Right ventricle myocardium inferior (tissue), 1 donor: ENCODE results near the gene CFAP73. TPM values are rescaled to one million over a fixed set of nuclear protein-coding genes. Genes with fewer than 3 reads are reported as not detected.
A peak's percentile ranks its signal among the peaks of the same experiment; 100 is the strongest.
"Not testable (repeated sequence)": the region's sequence is repeated elsewhere in the genome, so short reads cannot be mapped to it uniquely, and the experiment has no call there.

Source experiments
- ATAC-seq: fragments of 200-7000 bp; cut with Tn5 transposase; one replicate; pipeline ENCODE4 v1.9.1; 2020; ENCODE audit warnings: mild to moderate bottlenecking, moderate library complexity
- DNase-seq: peaks from one replicate; pipeline ENCODE4 v3.0.0; 2021; ENCODE audit errors: missing footprints
- intact Hi-C: fragments of 100-400 bp; cut with DNase I; formaldehyde crosslinking; loops from one replicate; pipeline ENCODE4 v1.11.0; 2022
- microRNA-seq: library from miRNA; unstranded; fragments of <30 nt; microRNA quantifications from one replicate; pipeline ENCODE4 v1.2.0, GENCODE V29; 2020
- total RNA-seq: library from RNA; stranded (reverse); fragmentation: NEBNext Ultra II Directional; extraction: Animal tissue kit (Norgen Biotek cat#: 25700); gene quantifications from one replicate; pipeline ENCODE4 v1.2.1, GENCODE V29; 2021
- donor health status: DM: no; HTN: yes; CAD: no; lungs with severe emphysema.

The CFAP73 gene
- total RNA-seq, 1 donor from 2014 or later: not detected

DNA sequence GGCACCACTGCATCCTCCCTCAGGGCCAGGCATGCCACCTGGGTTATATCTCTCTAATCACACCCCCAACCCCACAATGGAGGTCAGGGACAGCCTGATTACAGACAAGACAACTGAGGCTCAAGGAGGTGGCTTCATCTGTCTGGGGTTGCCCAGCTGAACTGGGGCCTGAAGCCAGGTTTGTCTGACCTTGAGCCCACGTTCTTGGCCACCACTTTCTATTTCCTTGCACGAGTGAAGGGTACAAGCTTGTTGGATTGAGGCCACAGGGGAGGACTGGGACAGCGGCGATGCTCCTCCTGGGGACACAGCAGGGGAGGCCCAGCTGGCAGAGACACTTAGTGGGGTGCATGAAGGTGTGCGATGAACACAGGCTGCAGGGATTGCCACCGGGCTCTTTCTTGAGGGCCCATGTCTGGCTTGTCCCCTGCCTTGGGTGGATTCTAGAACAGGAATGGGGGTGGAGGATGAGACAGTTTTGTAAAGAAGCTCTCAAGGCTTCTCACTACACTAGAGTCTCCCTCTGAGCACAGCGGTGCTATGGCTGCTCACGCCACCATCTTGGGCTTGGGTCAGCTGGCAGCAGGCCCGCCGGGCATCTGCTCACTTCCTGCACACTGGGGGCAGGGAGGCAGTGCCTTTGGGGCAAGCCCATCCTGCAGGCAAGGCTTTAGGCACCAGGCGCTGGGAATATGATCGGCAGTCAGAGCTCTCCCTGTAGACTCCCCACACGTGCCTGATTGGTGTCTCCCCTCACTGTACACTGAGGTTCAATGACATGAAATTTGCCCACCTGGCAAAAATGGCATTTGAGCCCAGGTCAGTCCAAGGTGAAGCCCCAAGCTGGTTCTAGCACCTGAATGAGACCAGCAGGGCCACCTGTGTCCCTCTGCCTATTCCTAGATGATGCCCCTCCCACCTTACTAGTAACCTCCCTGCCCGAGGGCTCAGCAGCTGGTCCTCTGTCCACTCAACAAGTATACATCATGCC lies 52.0 kb downstream of the CFAP73 start:
- DNase-seq (no peak), ATAC-seq (no peak)
- intact Hi-C loops: no loop called here

- intact Hi-C loops: no loop called here
- DNase-seq (no peak), ATAC-seq (no peak)
These were observed 53.0 kb downstream of the CFAP73 start for GRCh38 chr12:113202300-113203075.

DNA sequence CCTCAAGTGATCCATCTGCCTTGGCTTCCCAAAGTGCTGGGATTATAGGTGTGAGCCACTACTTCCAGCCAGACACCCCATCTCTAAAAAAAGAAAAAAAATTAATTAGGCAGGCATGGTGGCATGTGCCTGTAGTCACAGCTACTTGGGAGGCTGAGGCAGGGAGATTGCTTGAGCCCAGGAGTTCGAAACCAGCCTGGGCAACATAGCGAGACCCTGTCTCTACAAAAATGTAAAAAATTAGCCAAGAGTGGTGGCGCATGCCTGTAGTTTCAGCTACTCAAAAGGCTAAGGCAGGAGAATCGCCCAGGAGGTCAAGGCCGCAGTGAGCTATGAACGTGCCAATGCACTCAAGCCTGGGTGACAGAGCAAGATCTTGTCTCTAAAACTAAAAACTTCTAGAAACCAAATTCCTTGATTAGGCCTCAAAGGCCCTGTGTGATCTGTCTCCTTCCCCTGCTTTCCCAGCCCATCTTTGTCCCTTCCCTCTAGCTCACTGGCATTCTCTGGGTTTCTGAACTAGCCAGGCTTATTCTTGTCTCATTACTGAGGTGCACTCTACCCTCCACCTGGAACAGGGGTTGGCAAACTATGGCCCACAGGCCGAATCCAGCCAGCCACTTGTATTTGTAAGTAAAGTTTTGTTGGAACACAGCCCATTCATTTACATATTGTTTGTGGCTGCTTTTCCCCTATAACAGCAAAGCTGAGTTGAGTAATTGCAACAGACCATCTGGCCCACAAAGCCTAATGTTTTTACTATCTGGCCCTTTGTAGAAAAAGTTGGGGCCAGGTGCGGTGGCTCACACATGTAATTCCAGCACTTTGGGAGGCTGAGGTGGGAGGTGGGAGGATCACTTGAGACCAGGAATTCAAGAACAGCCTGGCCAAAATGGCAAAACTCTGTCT lies 54.6 kb downstream of the CFAP73 start:
- no peak for ATAC-seq
- intact Hi-C loops: no loop called here
- DNase-seq: no peak

DNA sequence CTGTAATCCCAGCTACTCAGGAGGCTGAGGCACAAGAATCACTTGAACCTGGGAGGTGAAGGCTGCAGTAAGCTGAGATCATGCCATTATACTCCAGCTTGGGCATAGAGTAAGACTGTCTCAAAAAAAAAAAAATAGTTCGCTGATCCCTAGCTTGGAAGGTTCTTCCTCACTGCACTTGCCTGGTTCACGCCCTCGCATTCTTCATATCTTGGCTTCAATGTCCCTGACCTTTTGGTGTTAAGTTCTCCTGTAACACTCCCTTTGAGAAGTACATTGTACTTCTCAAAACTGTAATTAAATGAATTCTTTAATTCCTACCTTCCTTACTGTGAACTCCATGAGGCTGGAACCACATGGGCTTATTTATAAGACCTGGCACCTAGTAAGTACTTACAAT lies 55.3 kb downstream of the CFAP73 start:
- intact Hi-C loops: no loop called here
- DNase-seq: no peak
- no peak for ATAC-seq

GRCh38 chr12:113206802-113207201 lies 57.3 kb downstream of the CFAP73 start:
- intact Hi-C loops, DNase-seq, ATAC-seq: not testable (repeated sequence)

DNA sequence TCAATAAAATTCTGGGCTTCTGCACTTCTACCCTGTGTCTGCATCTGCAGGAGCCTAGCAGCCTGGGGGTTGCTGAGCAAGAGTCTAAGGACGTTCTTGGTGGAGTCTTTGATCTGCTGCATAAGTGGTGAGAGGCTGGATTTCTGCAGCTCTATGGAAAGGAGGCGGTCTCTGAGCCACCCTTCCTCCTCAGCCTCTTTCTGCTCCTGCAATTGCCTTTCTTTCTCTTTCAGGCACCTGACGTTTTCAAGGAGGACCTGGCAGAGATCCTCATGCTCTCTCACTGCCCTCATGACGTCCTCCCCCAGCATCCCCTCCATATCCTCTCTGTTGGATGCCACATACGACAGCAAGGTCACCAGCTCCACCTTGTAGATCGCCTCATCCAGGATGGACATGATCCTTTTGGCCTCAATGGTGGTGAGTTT lies 58.1 kb downstream of the CFAP73 start:
- intact Hi-C loops: no loop called here
- ATAC-seq: no peak
- DNase-seq: no peak

DNA sequence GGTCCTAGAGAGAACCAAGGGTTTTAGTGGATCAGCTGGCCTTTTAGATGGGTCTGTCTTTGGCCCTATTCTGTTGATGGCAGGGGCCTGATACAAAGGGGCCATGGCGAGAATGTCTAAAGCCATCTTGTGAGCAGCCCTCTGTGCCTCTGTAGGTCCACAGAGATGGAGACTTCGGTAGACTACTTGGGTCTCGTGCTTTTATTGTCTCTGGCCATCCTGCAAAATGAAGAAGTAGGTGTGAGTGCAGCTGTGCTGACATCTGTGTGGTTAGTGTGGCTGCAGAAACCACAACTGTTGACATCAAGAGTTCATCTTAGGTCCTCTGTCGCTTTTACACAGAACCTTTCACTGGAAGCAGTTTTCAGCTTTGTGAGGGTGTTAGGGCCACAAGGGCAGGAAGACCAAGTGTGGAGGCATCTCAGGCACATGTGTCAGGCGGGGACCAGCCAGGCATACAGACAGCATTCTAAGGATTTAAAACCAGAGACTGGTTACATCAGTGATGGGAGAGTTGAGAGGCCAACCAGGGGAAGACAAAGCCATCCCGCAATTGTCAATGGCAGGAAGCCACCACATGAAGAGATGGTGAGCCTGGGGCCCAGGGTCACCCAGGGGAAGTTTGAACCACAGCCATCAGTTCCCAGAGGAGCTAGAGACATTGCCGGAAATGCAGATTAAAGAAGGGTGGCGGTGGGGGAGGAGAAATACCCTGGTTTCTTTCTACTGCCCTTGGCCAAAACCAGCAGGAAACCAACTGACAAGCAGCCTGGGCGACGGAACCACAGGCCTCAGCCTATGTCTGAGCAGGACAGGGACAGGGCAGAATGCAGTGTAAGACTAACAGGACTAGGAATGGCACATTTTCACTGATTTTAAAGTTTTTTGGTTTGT lies 58.8 kb downstream of the CFAP73 start:
- ATAC-seq (peak; percentile 83), DNase-seq (peak; percentile 58)
- intact Hi-C loops: no loop called here

Small RNA genes within 50 kb of the gene (microRNA-seq; reads per million reads assigned to microRNA genes)
- not detected for gene MIR7106

Other genes starting within 250 kb of the CFAP73 start
- gene OAS1, start 242.8 kb upstream of the CFAP73 start, total RNA-seq: 6.1 TPM
- gene OAS3, start 211.2 kb upstream of the CFAP73 start, total RNA-seq: 5.7 TPM
- gene OAS2, start 171.2 kb upstream of the CFAP73 start, total RNA-seq: 5.0 TPM
- 3.7 TPM for gene DTX1, start 93.0 kb upstream of the CFAP73 start, total RNA-seq
- gene RASAL1, start 14.0 kb upstream of the CFAP73 start, total RNA-seq: not detected
- gene DDX54, start 35.8 kb downstream of the CFAP73 start, total RNA-seq: 38.5 TPM
- gene RITA1, start 36.0 kb downstream of the CFAP73 start, total RNA-seq: 18.1 TPM
- gene TPCN1, start 71.7 kb downstream of the CFAP73 start, total RNA-seq: 120 TPM
- 13.3 TPM for gene SLC8B1, start 185.4 kb downstream of the CFAP73 start, total RNA-seq
- 40.3 TPM for gene PLBD2, start 208.9 kb downstream of the CFAP73 start, total RNA-seq